HUES6 (cell line): ENCODE measurements around the gene IGFL1.
"Not testable (repeated sequence)": the region's sequence is repeated elsewhere in the genome, so short reads cannot be mapped to it uniquely, and the experiment has no call there.

Source experiments
- H3K27ac ChIP-seq: 2 replicates; pipeline ENCODE4 v1.7.0; 2013; ENCODE audit warnings: low read depth, mild to moderate bottlenecking, low read length, inconsistent platforms
- H3K27me3 ChIP-seq: 2 replicates; pipeline ENCODE4 v1.6.1; 2013; ENCODE audit warnings: low read length; ENCODE audit not compliant: control insufficient read depth, insufficient read depth
- H3K36me3 ChIP-seq: 2 replicates; pipeline ENCODE4 v1.6.1; 2013; ENCODE audit warnings: low read length; ENCODE audit not compliant: control insufficient read depth, insufficient read depth
- H3K4me1 ChIP-seq: 2 replicates; pipeline ENCODE4 v1.6.1; 2013; ENCODE audit warnings: low read length; ENCODE audit not compliant: control insufficient read depth, insufficient read depth
- H3K4me3 ChIP-seq: 2 replicates; pipeline ENCODE4 v1.5.1; 2013; ENCODE audit warnings: low read depth, low read length
- H3K9ac ChIP-seq: one replicate; pipeline ENCODE4 v1.6.1; 2013; ENCODE audit warnings: mild to moderate bottlenecking, low read length
- H3K9me3 ChIP-seq: 2 replicates; pipeline ENCODE4 v1.6.1; 2013; ENCODE audit warnings: low read depth, low read length; ENCODE audit not compliant: control insufficient read depth, insufficient read depth

IGFL1 gene

DNA sequence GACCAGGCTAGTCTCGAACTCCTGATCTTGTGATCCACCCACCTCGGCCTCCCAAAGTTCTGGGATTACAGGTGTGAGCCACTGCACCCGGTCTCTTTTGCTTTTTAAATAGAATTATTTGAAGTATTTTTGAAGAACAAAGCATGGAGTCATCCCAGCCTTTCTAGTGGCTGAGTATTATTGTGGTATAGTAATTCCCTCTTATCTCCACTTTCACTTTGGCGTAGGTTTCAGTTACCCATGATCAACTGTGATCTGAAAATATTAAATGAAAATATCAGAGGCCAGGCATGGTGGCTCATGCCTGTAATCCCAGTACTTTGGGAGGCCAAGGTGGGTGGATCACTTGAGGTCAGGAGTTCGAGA is 36.9 kb upstream of the IGFL1 start:
- H3K9me3 ChIP-seq, H3K4me3 ChIP-seq, H3K27ac ChIP-seq: not testable (repeated sequence)

DNA sequence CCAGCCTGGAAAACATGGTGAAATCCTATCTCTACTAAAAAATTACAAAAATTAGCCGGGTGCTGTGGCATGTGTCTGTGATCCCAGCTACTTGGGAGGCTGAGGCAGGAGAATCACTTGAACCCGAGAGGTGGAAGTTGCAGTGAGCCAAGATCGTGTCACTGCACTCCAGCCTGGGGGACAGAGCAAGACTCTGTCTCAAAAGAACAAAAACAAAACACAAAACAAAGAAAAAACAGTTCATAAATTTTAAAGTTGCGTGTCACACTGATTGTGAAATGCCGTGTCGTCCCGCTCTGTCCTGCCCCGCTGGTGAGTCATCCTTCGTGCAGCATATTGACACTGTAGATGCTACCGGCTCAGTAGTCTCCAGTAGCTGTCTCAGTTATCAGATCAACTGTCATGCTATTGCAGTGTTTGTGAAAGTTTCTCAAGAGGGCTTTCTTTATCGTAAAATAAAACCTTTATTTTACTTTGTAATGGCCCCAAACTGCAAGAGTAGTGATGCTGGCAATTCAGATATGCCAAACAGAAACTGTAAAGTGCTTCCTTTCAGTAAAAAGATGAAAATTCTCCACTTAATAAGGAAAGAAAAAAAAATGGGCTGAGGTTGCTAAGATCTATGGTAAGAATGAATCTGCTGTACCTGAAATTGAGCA is 36.4 kb upstream of the IGFL1 start:
- no peaks in the 10 kb centered on the region for H3K9me3 ChIP-seq
- H3K9ac ChIP-seq = no peak overlapping the region
- H3K4me1 ChIP-seq = peaks cover 5% of the 10 kb centered on the region; the same call in 1 of the 2 replicates
- no peaks in the 10 kb centered on the region for H3K36me3 ChIP-seq
- no peaks in the 10 kb centered on the region for H3K27me3 ChIP-seq
- no peak overlapping the region for H3K4me3 ChIP-seq
- no peak overlapping the region for H3K27ac ChIP-seq

More for the DNA sequence above, 36.9 kb upstream of the IGFL1 start:
- not testable (repeated sequence) for H3K4me1 ChIP-seq, H3K9ac ChIP-seq, H3K27me3 ChIP-seq, H3K36me3 ChIP-seq

DNA sequence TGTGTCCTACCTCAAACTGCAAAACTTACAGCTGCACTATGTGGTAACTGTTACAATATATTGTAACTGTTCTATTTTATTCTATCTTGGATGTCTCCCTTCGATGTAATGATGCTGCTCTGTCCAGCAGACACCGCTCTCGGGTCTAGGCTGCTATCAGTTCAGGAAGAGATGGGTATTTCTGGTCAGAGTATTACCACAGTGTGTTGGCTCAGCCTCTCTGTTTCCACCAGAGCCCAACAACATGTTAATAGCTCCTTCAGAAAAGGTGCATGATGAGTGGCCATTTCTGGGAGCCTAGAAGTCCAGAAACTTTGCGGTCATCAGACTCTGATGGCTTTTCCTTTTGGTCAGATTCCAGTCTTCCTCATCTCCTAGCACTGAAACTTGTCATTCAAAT is 35.9 kb upstream of the IGFL1 start:
- Histone ChIP-seq H3K4me3 (no peak overlapping the region), H3K4me1 (peaks cover 5% of the 10 kb centered on the region; the same call in 1 of the 2 replicates), H3K36me3 (no peaks in the 10 kb centered on the region), H3K9me3 (no peaks in the 10 kb centered on the region), H3K27ac (no peak overlapping the region), H3K9ac (no peak overlapping the region), H3K27me3 (no peaks in the 10 kb centered on the region)

DNA sequence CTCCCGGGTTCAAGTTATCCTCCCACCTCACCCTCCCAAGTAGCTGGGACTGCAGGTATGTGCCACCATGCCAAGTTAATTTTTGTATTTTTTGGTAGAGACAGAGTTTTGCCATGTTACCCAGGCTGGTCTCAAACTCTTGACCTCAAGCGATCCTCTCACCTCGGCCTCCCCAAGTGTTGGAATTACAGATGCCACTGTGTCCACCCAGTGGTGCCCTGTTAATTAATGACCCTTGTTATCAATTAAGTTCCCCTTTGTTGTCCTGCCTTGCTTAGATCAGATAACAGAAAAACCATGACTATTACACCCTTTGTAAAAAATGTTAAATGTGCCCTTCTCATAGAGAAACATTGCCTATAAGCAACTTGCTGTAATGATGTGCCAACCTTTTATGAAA is 34.4 kb upstream of the IGFL1 start:
- peaks cover 5% of the 10 kb centered on the region; the same call in 1 of the 2 replicates for H3K4me1 ChIP-seq
- H3K9me3 ChIP-seq = no peaks in the 10 kb centered on the region
- H3K36me3 ChIP-seq = no peaks in the 10 kb centered on the region
- H3K27ac ChIP-seq = no peak overlapping the region
- no peak overlapping the region for H3K9ac ChIP-seq
- no peaks in the 10 kb centered on the region for H3K27me3 ChIP-seq
- H3K4me3 ChIP-seq = no peak overlapping the region

DNA sequence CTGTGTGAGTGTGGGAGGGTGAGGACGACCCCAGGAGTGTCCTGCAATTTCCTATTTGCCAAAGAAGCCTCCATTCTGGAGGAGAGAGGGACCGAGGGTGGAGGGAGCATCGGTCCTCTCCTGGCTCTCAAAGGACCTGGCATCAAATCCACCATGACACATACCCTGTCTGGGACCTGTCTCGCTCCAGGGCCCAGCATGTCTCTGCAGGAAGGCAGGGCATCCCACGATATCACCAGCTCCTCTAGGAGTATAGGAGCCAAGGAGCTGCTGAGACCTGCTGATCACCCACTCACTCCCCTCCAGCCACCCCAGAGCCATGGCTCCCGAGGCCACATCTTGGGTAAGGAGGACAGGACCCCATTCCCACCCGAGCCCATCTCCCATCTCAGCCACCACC is 33.6 kb upstream of the IGFL1 start:
- H3K27me3 ChIP-seq, H3K9me3 ChIP-seq, H3K4me1 ChIP-seq, H3K27ac ChIP-seq, H3K36me3 ChIP-seq, H3K9ac ChIP-seq, H3K4me3 ChIP-seq: not testable (repeated sequence)

DNA sequence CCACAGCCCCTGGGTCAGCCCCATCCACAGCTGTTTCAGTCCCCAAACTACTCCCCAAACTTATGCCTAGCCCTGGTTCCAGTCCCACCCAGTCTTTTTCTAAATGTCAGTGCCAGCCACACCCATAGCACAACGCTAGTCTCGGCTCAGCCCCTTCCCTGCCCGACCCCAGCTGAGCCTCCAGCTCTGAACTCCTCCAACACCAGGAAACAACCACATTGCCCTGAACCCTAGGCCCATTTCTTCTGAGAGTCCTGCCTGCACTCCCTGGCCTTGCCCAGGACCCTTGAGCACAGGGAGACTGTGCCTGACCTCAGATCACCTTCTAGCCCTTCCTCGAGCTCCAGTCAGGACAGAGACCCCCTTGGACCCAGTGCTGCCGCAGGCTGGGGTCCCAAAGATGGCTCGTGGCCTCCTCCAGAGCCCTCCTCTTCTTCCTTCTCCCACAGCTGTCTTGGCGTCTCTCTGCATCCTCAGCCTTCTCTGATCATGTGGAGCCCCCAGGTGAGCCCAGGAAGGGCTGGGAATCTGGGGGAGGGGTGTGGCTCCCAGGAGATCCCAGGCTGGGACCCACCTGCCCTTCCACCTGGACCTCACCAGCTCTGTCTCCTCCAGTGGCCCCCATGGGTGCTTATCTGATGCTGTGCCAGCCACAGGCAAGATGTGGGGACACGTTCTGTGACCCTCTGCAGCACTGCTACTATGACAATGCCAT is 33.0 kb upstream of the IGFL1 start:
- Histone ChIP-seq H3K9me3 (no peaks in the 10 kb centered on the region), H3K4me1 (peaks cover 5% of the 10 kb centered on the region; the same call in 1 of the 2 replicates), H3K9ac (no peak overlapping the region), H3K36me3 (no peaks in the 10 kb centered on the region), H3K27ac (no peak overlapping the region), H3K4me3 (no peak overlapping the region), H3K27me3 (no peaks in the 10 kb centered on the region)

DNA sequence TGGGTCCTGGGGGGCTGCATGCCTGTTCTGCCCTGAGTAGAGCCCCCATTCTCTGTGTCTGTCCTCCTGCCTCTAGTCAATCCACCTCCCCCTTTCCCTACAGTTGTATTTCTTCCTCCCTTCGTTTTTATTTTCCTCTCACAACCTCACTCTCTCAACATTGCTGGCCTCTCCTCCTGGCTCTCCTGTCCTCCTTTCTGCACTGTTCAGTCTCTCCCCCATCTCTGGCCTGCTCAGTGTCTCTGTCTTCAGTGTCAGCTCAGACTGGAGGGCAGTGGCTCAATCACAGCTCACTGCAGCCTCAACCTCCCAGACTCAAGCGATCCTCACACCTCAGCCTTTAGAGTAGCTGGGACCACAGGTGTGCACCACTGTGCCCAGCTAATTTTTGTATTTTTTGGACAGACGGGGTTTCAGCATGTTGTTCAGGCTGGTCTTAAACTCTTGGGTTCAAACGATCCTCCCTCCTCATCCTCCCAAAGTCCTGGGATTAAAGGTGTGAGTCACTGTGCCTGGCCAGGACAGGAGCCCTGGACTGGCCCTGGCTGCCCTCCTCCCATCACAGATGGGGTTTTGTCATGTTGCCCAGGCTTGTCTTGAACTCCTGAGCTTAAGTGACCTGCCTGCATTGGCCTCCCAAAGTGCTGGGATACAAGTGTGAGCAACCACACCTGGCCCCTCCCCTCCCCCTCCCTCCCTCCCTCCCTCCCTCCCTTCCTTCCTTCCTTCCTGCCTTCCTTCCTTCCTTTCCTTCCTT is 32.0 kb upstream of the IGFL1 start:
- H3K4me1 ChIP-seq = peaks cover 5% of the 10 kb centered on the region; the same call in 1 of the 2 replicates
- H3K27ac ChIP-seq = no peak overlapping the region
- H3K9ac ChIP-seq = no peak overlapping the region
- H3K4me3 ChIP-seq = no peak overlapping the region
- 0 out of 2 replicates have a peak, but pooled peaks cover under 1% of the 10 kb centered on the region for H3K9me3 ChIP-seq
- H3K36me3 ChIP-seq = no peaks in the 10 kb centered on the region
- H3K27me3 ChIP-seq = no peaks in the 10 kb centered on the region

DNA sequence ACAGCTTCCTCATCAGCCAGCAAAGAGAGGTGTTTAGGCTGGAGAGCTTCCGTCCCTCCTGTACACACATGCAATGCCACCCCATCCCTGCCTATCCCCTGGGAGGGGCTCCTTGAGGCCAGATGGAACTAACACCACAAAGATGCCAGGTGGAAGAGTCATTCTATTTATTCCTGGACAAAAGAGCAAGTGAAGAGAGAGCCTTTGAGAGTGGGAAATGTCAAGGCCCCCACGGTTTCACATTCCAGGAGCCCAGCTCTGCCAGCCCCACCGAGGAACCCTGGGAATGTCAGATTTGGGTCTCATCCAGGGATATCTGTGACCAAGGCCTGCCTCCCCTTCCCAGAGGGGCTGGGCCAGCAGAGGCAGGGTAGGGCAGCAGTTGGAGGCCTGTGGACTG is 30.8 kb upstream of the IGFL1 start:
- Histone ChIP-seq H3K27me3 (no peaks in the 10 kb centered on the region), H3K4me1 (peaks cover 3% of the 10 kb centered on the region; the same call in 1 of the 2 replicates), H3K4me3 (no peak overlapping the region), H3K27ac (no peak overlapping the region), H3K9ac (no peak overlapping the region), H3K9me3 (peaks cover 6% of the 10 kb centered on the region; the same call in 1 of the 2 replicates), H3K36me3 (no peaks in the 10 kb centered on the region)

DNA sequence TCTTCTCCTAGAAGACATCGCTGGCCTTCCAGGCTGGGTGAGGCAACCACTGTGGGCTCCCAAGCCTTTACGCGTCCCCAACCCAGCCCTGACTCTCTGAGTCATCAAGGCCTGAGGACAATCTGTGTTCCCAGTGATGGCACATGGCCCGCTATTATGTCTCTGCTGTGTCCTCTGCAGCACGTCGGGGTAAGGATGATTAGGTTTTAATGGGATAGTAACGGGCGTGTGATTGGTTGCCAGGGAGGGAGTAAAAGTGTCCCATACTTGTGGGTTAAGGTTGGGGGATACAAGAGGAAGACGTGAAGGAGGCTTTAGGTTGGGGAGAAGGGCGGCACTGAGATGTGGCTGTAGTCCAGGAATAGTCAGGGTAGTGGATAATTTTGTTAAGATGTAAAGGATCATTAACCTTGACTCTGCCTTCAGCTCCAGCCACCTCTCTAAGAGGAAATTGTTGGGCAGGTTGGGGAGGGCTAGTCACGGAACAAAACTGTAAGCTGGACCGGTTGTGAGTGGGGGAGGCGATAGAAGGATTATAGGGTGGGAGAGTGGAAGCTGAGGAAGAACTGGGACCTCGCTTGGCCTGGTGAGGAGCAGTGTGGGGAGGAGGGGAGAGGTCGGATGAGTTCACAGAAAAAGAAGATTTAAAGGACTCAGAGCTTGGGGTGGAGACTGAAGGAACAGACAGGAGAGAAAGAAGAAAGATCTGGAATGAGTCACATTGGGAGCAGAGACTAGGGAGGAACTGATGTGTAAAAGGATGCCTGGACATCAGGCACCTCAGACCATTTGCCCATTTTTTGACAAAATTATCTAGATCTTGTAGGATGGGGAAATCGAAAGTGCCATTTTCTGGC is 27.9 kb upstream of the IGFL1 start:
- Histone ChIP-seq H3K9me3 (peaks cover 9% of the 10 kb centered on the region; the same call in 1 of the 2 replicates), H3K36me3 (no peaks in the 10 kb centered on the region), H3K4me1 (no peaks in the 10 kb centered on the region), H3K27ac (no peak overlapping the region), H3K9ac (no peak overlapping the region), H3K27me3 (no peaks in the 10 kb centered on the region), H3K4me3 (no peak overlapping the region)

DNA sequence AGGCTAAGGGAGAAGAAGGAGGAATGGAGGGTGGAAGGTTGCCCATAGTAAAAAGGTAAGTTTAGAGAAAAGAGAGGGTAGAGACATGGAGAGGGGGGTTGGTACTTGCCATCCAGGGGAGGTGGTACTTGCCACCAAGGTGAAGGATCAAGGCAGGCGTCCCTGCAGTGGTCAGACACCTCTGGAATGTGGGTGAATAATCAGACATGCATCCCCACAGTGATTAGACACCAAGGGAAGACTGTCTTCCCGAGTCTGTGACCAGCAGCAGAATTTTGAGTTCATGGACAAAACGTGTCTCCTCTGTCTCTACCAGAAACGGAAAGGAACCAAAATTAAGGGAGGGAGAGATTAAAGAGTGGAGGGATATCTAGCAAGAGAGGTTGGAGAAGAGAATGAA is 27.1 kb upstream of the IGFL1 start:
- Histone ChIP-seq H3K36me3 (no peaks in the 10 kb centered on the region), H3K9ac (no peak overlapping the region), H3K27me3 (no peaks in the 10 kb centered on the region), H3K4me3 (no peak overlapping the region), H3K27ac (no peak overlapping the region), H3K4me1 (no peaks in the 10 kb centered on the region), H3K9me3 (peaks cover 9% of the 10 kb centered on the region; the same call in 1 of the 2 replicates)
